AG09319 (cell line): ENCODE results near the gene ATXN1.
"Not testable (repeated sequence)": the region's sequence is repeated elsewhere in the genome, so short reads cannot be mapped to it uniquely, and the experiment has no call there.

ENCODE experiments used
- DNase-seq: peaks from one replicate; pipeline ENCODE4 v3.0.0-alpha.2; 2010; ENCODE audit warnings: low read depth; ENCODE audit errors: extremely low read depth
- CTCF ChIP-seq: IDR thresholded peaks from 2 replicates; pipeline ENCODE4 v1.5.1; 2011; ENCODE audit warnings: low read depth, mild to moderate bottlenecking, inconsistent platforms, low read length, moderate library complexity

ATXN1 gene

GRCh38 chr6:16383607-16384206, 377.6 kb downstream of the ATXN1 start:
- TF ChIP-seq CTCF, result no peak
- DNase-seq, result no peak

GRCh38 chr6:16381968-16382367, 379.3 kb downstream of the ATXN1 start:
- not testable (repeated sequence) for DNase-seq

- no peak for TF ChIP-seq CTCF
- no peak for DNase-seq
Observed at GRCh38 chr6:16380220-16380809, 380.9 kb downstream of the ATXN1 start.

- DNase-seq, result not testable (repeated sequence)
Observed at GRCh38 chr6:16378360-16378759, 382.9 kb downstream of the ATXN1 start.

GRCh38 chr6:16377470-16377869, 383.8 kb downstream of the ATXN1 start:
- TF ChIP-seq CTCF, result no peak
- no peak for DNase-seq

- DNase-seq, result no peak
- TF ChIP-seq CTCF, result no peak
Observed at GRCh38 chr6:16375843-16376242, 385.4 kb downstream of the ATXN1 start.

- DNase-seq, result no peak
- no peak for TF ChIP-seq CTCF
Observed at GRCh38 chr6:16375206-16375605, 386.1 kb downstream of the ATXN1 start.

- no peak for TF ChIP-seq CTCF
- DNase-seq, result no peak
Observed at GRCh38 chr6:16374461-16375200, 386.6 kb downstream of the ATXN1 start.
